RWPE2 (cell line): Measurements from ENCODE around the gene LRRK1.

Experiments used
- ATAC-seq: fragments of 200-7000 bp; cut with Tn5 transposase; 3 replicates; pipeline ENCODE4 v1.9.1; 2021; ENCODE audit warnings: low read depth
- DNase-seq: peaks from one replicate; pipeline ENCODE4 v3.0.0-alpha.2; 2020; ENCODE audit warnings: low spot score
- H3K27ac ChIP-seq: fragments of 450-650 bp; 2 replicates; pipeline ENCODE4 v1.5.1; 2017; ENCODE audit warnings: mild to moderate bottlenecking; ENCODE audit not compliant: poor library complexity, severe bottlenecking
- H3K27me3 ChIP-seq: fragments of 250-450 bp; sonication (Bioruptor Pico); 2 replicates; pipeline ENCODE4 v1.5.1; 2021; ENCODE audit warnings: mild to moderate bottlenecking, moderate library complexity; ENCODE audit not compliant: insufficient read depth, poor library complexity, severe bottlenecking
- H3K36me3 ChIP-seq: fragments of 250-450 bp; sonication (Bioruptor Pico); 2 replicates; pipeline ENCODE4 v1.5.1; 2020; ENCODE audit warnings: low read depth, mild to moderate bottlenecking, moderate library complexity
- H3K4me1 ChIP-seq: fragments of 250-450 bp; sonication (Bioruptor Pico); 2 replicates; pipeline ENCODE4 v1.5.1; 2021; ENCODE audit warnings: mild to moderate bottlenecking, moderate library complexity; ENCODE audit not compliant: insufficient read depth, poor library complexity, severe bottlenecking
- H3K4me3 ChIP-seq: fragments of 250-450 bp; sonication (Bioruptor Pico); 2 replicates; pipeline ENCODE4 v1.5.1; 2021; ENCODE audit warnings: mild to moderate bottlenecking, moderate library complexity; ENCODE audit not compliant: severe bottlenecking
- H3K9me3 ChIP-seq: fragments of 250-450 bp; sonication (Bioruptor Pico); 2 replicates; pipeline ENCODE4 v1.5.1; 2021; ENCODE audit warnings: mild to moderate bottlenecking, moderate library complexity; ENCODE audit not compliant: severe bottlenecking
- TF ChIP-seq, protein P1 (sequence below): fragments of 450-650 bp; IDR thresholded peaks from one replicate; pipeline ENCODE4 v1.5.1; 2017; ENCODE audit warnings: mild to moderate bottlenecking, moderate library complexity; ENCODE audit not compliant: poor library complexity, severe bottlenecking

Gene LRRK1

DNA sequence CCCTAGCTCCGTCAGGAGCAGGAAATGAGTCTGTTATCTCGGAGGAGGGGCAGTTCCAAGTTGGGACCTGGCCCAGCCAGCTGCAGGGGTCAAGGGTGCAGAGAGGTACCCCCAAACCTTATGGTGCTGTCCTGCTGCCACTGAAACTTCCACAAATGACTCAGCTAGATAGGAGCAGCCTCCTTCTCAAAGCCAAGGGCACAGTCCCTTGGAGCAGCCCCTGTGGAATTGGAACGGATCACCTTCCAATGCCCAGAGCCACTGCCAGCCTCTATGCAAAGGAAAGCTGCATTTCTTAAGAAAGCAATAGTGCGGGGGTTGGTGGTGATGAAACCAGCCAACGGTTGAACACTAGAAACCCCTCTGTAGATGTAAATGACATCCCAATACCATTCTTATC, 19.6 kb upstream of the LRRK1 start:
- no peaks in the 10 kb centered on the region for H3K9me3 ChIP-seq
- H3K27ac ChIP-seq: no peak overlapping the region
- no peaks in the 10 kb centered on the region for H3K27me3 ChIP-seq
- peaks cover 99% of the 10 kb centered on the region for H3K36me3 ChIP-seq
- no peak for ATAC-seq
- H3K4me1 ChIP-seq: peaks cover 7% of the 10 kb centered on the region
- no peak for DNase-seq
- TF ChIP-seq, protein P1, sequence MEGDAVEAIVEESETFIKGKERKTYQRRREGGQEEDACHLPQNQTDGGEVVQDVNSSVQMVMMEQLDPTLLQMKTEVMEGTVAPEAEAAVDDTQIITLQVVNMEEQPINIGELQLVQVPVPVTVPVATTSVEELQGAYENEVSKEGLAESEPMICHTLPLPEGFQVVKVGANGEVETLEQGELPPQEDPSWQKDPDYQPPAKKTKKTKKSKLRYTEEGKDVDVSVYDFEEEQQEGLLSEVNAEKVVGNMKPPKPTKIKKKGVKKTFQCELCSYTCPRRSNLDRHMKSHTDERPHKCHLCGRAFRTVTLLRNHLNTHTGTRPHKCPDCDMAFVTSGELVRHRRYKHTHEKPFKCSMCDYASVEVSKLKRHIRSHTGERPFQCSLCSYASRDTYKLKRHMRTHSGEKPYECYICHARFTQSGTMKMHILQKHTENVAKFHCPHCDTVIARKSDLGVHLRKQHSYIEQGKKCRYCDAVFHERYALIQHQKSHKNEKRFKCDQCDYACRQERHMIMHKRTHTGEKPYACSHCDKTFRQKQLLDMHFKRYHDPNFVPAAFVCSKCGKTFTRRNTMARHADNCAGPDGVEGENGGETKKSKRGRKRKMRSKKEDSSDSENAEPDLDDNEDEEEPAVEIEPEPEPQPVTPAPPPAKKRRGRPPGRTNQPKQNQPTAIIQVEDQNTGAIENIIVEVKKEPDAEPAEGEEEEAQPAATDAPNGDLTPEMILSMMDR: no peak
- H3K4me3 ChIP-seq: no peak overlapping the region

DNA sequence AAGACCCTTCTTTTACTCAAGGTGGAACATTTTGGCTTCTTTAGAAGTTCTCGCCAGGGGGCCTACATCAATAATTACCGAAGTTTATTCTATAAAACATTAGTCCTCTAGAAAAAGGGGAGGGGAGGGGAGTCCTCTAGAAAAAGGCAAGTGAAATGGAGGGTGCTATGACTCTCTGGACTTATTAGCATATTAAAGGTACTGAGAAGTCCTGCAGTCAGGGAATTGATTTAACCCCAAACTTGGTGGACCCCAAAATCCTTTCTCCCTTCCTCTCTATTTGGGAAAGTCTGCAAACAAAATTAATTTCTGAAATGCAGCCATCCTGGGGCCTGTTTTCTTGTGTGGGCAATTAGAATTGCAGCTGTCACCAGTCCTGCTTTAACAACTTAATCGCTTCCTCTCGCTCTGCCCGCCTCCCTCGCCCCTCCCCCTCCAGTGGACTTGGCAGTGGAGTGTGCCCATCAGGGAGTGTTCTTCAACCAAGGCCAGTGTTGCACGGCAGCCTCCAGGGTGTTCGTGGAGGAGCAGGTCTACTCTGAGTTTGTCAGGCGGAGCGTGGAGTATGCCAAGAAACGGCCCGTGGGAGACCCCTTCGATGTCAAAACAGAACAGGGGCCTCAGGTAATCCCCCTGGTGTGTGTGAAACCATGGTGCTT, 18.9 kb upstream of the LRRK1 start:
- DNase-seq (peak; percentile 73), ATAC-seq (no peak)
- H3K4me3 ChIP-seq: no peak overlapping the region
- peaks cover 7% of the 10 kb centered on the region for H3K4me1 ChIP-seq
- H3K27me3 ChIP-seq: no peaks in the 10 kb centered on the region
- H3K27ac ChIP-seq: no peak overlapping the region
- no peaks in the 10 kb centered on the region for H3K9me3 ChIP-seq
- TF ChIP-seq, protein P1: no peak
- H3K36me3 ChIP-seq: peaks cover 99% of the 10 kb centered on the region

DNA sequence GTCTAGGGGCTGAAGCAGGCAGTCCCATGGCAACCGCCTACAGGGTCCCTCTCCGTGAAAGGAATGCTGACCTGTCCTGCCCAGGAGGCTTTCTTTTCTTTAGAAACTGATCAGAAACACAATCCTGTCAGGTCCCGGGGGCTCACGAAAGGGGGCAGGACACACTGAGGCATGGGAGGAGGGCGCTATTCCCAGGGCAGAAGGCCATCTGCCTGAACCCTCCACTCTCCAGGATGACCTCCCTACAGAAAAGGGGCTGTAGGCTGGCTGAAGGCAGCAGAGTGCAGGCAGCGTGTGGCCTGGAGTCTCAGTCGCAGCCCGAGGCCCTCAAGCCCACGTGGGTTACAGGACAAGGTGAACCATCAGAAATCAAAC, 18.4 kb upstream of the LRRK1 start:
- H3K4me1 ChIP-seq: peaks cover 7% of the 10 kb centered on the region
- TF ChIP-seq, protein P1: no peak
- H3K36me3 ChIP-seq: peaks cover 99% of the 10 kb centered on the region
- no peak overlapping the region for H3K27ac ChIP-seq
- ATAC-seq (no peak), DNase-seq (no peak)
- no peaks in the 10 kb centered on the region for H3K27me3 ChIP-seq
- H3K9me3 ChIP-seq: no peaks in the 10 kb centered on the region
- H3K4me3 ChIP-seq: no peak overlapping the region

DNA sequence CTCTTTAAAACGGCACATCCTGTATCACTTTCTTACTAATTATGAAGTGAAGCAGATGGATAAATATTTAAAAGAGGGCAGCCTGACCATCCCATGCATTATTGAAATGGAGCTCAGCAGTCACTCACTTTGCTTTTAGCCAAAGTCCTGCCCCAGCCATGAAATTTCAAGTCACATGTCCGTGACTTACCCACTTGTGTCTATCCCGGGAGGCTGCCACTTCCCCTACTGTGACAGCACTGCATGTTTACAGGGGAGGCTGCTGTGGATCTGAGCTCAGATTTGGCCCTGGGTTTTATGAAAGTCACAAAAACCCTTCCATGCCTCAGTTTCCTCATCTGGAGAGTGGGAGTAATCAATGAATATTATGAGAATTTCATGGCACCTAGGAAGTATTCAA, 17.9 kb upstream of the LRRK1 start:
- H3K4me1 ChIP-seq: peaks cover 7% of the 10 kb centered on the region
- H3K27ac ChIP-seq: peak overlapping the region; percentile 27
- H3K9me3 ChIP-seq: no peaks in the 10 kb centered on the region
- ATAC-seq: no peak
- TF ChIP-seq, protein P1: no peak
- H3K36me3 ChIP-seq: peaks cover 99% of the 10 kb centered on the region
- no peaks in the 10 kb centered on the region for H3K27me3 ChIP-seq
- H3K4me3 ChIP-seq: no peak overlapping the region
- peak; percentile 43 for DNase-seq

DNA sequence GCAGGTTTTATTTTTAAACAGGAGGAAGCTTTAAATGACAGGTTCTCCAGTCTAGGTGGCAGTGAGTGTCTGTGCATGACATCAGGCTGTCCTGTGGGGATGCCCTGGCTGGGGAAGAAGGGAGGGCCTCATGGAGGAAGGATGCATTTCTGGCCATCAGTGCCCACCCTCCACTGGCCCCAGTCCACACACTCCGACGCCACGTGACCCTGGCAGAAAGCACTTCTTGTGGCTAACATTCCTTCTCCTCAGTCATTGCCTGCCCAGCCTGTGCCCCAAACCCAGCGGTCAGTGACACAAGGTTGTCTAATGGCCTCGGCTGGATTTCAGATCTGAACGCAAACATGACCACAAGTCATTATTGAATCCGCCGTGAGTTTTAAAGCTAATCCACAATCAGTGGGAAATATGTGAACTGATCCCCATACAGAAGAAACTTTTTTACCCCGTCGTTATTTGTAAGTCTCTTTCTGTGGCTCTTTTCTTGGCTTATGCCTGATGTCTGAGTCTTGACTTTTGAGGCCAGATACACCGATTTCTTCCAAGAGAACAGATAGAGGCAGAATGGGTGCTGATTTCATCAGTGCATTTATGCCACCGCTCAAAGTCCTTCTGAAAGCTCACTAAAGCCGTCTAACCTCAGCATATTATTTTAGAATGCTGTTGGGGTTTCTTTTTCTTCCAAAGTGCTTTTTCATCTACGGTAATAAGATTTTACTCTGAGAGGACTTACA, 17.3 kb upstream of the LRRK1 start:
- TF ChIP-seq, protein P1: no peak
- Histone ChIP-seq H3K9me3 (no peaks in the 10 kb centered on the region), H3K4me1 (peaks cover 7% of the 10 kb centered on the region), H3K27ac (peak overlapping the region; percentile 27), H3K36me3 (peaks cover 99% of the 10 kb centered on the region), H3K4me3 (no peak overlapping the region), H3K27me3 (no peaks in the 10 kb centered on the region)
- ATAC-seq: no peak
- peak; percentile 68 for DNase-seq
